GM18519 (cell line): ENCODE data around the gene ZNF511.
A peak's percentile ranks its signal among the peaks of the same experiment; 100 is the strongest.

Experiments used
- ATAC-seq: cut with Tn5 transposase; IDR thresholded peaks from one replicate; pipeline ENCODE4 v1.9.1; 2021; ENCODE audit warnings: mild to moderate bottlenecking, moderate library complexity; ENCODE audit not compliant: unreplicated experiment, low FRiP score

The ZNF511 gene

DNA sequence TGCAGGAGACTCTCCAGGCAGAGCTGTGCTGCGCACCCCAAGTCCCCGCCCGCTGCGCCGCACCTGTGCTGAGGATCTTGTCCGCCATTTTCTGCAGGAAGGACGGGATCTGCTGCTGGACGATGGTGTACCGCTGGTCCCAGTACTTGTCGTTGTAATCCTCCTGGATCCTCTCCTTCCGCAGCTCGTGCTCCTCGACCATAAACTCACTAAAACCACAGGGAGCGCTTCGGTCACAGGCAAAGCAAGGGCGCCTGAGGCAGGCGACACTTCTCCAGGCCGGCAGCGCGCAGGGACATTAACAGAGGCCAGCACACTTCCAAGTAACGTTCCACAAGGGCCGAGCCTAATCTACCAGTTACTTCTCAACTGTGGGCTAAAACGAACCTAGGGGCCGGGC lies 19.0 kb upstream of the ZNF511 start:
- no peak for ATAC-seq

- ATAC-seq: no peak
Observed at GRCh38 chr10:133292919-133293809, 15.6 kb upstream of the ZNF511 start.

- ATAC-seq: no peak
Observed at GRCh38 chr10:133293810-133294119, 14.9 kb upstream of the ZNF511 start.

GRCh38 chr10:133294189-133294588 lies 14.5 kb upstream of the ZNF511 start:
- no peak for ATAC-seq

DNA sequence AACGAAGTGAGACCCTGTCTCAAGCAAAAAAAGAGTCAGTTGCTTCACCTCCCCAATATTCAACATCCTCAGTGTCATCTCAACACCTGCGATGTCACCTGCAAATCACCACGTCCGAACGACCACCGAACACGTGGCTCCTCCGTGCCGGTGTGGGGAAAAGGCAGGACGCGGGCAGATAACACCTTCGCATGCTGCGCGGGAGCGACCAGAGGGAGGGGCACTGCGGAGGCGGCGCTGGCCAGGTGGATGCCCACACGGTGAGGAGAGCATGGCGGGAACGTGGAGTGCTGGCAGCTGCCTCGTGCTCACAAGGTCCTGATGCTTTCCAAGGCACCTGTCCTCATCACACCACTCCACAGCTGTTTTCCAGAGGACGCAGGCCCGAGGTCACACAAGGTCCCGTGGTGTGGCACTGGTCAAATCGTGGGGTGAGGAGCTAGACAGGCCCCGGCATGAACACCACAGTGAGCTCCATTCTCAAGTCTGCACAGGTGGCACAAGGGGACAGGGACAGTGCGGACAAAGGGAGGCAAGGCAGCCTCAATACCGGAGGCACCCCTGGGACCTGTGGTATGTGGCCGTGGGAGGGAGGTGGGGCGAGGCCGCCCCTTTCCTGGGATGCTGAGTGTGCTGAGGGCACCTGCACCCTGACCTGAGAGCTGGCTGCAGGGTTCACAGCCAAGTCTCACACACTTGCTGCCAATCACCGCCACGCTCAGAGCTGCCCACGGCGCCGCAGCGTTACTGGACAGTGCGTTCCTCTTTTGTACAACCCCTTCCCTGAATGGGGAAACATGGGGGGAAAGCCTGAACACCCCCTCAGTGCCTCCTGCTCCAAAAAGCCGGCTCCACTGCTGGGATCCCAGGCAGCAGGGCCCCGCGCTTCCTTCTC lies 13.0 kb upstream of the ZNF511 start:
- ATAC-seq: no peak

- no peak for ATAC-seq
Observed at GRCh38 chr10:133297504-133297903, 11.2 kb upstream of the ZNF511 start.

GRCh38 chr10:133298466-133298865 lies 10.2 kb upstream of the ZNF511 start:
- no peak for ATAC-seq

DNA sequence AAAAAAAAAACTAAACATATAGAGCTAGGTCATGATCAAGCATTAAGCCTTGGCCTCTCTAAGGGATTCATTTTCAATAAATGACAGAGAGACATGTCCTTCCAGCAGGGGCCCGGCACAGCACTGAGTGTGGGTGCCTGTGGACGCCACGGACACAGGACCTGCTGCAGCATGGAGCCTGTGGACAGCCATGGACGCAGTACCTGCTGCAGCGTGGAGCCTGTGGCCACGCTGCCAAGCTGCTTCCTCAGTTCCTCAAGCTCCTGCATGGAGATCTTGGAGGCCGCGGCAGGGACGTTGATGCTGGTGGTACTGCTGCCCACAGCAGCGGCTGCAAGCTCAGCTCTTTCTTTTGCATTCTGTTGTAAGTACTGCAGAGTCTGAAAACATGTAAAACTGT lies 9.5 kb upstream of the ZNF511 start:
- no peak for ATAC-seq

DNA sequence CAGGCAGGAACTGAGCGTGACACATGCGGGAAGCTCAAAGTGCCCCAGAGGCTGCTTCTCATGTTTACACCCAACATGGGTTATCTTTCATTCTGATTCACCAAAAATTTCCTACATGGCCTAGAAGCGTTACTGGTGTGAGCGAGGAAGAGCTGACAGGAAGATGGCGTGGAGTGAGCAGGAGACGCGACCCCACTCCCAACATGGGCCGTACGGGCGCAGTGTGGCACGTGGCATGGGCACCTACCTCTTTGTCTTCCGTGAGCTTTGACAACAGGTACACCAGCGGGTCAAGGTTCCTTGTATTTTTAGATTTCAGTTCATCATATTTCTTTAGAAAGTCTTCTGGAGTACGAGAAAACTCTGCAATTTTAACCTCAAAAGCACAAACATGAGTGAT lies 9.0 kb upstream of the ZNF511 start:
- no peak for ATAC-seq

GRCh38 chr10:133302230-133302629 lies 6.5 kb upstream of the ZNF511 start:
- ATAC-seq: no peak

GRCh38 chr10:133303206-133303605 lies 5.5 kb upstream of the ZNF511 start:
- no peak for ATAC-seq

DNA sequence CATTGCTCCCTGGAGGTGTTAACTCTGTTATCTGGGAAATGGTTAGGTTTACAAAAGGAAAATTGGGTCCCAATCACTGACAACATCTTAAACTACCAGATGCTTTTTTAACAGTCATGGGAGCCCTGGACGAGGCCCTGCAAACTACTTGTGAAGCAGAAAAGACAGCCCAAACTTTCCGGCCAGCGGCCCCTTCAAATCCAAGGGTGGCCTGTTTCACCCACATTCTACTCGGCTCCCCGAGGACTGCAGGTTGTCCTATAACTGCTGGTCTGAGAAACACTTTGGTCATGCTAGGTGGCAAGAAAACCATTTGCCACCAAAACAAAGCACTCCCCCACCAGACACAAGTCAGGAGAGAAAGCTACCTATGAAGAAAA lies 2.6 kb upstream of the ZNF511 start:
- no peak for ATAC-seq

- ATAC-seq: no peak
Observed at GRCh38 chr10:133306941-133307379, 1.8 kb upstream of the ZNF511 start.

- ATAC-seq: peak; percentile 41
Observed at GRCh38 chr10:133307776-133308420, 816 bp upstream of the ZNF511 start.

DNA sequence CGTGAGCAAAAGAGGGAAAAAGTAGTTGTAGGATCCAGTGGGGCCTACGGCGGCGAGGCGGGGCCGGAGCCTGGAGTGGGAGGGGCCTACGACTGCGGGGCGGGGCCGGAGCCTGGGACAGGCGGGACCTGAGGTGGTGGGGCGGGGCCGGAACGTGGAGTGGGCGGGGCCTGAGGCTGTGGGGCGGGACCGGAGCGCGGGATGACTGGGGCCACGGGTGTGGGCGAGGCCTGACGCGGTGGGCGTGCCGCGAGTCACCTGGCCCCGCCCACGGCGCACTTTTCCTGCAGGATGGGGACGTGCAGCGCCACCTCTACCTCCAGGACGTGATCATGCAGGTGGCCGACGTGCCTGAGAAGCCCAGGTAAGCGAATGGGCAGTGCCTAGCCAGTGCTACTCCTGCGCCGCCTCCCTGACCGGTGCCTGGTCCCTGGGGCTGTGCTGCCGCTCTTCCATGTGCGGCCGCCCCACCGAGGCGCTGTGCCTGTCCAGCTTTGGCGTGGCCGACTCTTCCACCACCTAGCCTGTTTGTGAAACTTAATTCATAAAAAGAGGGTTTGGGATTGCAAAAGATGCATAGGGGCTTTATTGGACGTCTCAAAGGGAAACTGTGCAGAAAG lies 496 bp downstream of the ZNF511 start:
- peak; percentile 64 for ATAC-seq

DNA sequence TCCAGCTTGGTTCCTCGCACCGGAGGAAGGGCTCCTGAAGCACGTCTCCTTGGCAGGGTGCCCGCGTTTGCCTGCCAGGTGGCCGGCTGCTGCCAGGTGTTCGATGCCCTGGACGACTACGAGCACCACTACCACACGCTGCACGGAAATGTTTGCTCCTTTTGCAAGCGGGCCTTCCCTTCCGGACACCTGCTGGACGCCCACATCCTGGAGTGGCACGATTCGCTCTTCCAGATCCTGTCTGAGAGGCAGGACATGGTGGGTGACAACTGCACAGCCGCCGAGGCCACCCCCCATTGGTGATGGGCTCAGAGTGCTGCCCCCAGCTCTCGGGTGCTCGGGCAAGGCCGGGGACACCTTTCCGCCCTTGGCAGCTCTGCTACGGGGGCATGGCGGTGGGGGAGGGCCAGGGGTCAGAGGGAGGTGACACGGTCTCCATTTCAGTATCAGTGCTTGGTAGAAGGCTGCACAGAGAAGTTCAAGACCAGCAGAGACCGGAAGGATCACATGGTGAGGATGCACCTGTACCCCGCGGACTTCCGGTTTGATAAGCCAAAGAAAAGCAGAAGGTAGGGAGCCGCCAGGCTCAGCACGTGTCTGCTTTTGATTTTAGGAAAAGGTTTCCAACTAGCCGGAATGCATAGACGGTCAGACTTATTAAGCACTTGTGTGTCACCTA lies 1.1 kb downstream of the ZNF511 start:
- ATAC-seq: no peak

- ATAC-seq: no peak
Observed at GRCh38 chr10:133310399-133310755, 1.7 kb downstream of the ZNF511 start.

GRCh38 chr10:133310789-133311188 lies 2.1 kb downstream of the ZNF511 start:
- no peak for ATAC-seq

DNA sequence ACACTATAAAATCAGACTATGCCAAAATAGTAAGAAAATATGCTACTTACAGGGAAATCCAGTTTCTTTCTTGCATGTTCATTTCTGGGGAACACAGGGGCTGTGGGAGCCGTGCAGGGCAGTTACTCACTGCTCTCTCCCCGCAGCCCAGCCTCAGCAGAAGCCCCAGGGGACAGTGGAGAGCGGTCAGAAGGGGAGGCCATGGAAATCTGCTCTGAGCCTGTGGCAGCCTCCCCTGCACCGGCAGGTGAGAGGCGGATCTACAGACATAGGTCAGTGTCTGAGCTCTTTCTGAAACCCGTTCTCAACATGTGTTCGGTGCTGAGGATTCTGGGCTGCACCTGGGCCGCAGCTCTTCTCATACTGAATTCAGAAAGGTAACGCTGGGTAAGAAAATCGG lies 2.9 kb downstream of the ZNF511 start:
- ATAC-seq: no peak
